GM12878 (cell line): ENCODE results near the gene PDE9A.

Source experiments
- CTCF ChIP-seq, 3 experiments: IDR thresholded peaks in 2 of 3; conservative IDR thresholded peaks in 1 of 3; 2 replicates each; pipeline ENCODE4 v1.5.1; 2011; ENCODE audit warnings: low read depth in 3 of 3, low read length in 3 of 3, mild to moderate bottlenecking in 3 of 3, control low read depth in 2 of 3, moderate library complexity in 2 of 3, inconsistent platforms in 1 of 3, mixed read lengths in 1 of 3; ENCODE audit not compliant: control insufficient read depth in 2 of 3, insufficient read depth in 1 of 3; ENCODE audit errors: extremely low read depth in 1 of 3
- FOS ChIP-seq: IDR thresholded peaks from 3 replicates; pipeline ENCODE4 v1.6.1; 2011; ENCODE audit warnings: borderline replicate concordance; ENCODE audit not compliant: insufficient read length; ENCODE audit errors: extremely low read depth
- KLF5 ChIP-seq: fragments of 450-650 bp; IDR thresholded peaks from 2 replicates; pipeline ENCODE4 v1.6.1; 2014; ENCODE audit warnings: mild to moderate bottlenecking; ENCODE audit not compliant: partially characterized antibody
- MYC ChIP-seq: IDR thresholded peaks from 2 replicates; pipeline ENCODE4 v1.6.1; 2011; ENCODE audit warnings: mild to moderate bottlenecking, low read length, moderate library complexity, inconsistent platforms; ENCODE audit not compliant: insufficient read depth, insufficient replicate concordance, insufficient read length, severe bottlenecking
- RCOR1 ChIP-seq: conservative IDR thresholded peaks from 2 replicates; pipeline ENCODE4 v1.6.1; 2012; ENCODE audit warnings: low read depth, low read length, improper control_type of control experiment
- TCF3 ChIP-seq: IDR thresholded peaks from 2 replicates; pipeline ENCODE4 v1.6.1; 2012; ENCODE audit warnings: low read depth, mild to moderate bottlenecking, low read length, borderline replicate concordance; ENCODE audit not compliant: insufficient read depth
- YBX1 ChIP-seq: fragments of 450-650 bp; IDR thresholded peaks from 2 replicates; pipeline ENCODE4 v1.6.1; 2016; ENCODE audit warnings: antibody characterized with exemption
- ZNF274 ChIP-seq: IDR thresholded peaks from one replicate; pipeline ENCODE4 v1.8.0; 2011; ENCODE audit not compliant: insufficient read length, insufficient read depth

- no peak for TF ChIP-seq ZNF274
- no peak for TF ChIP-seq RCOR1
- TF ChIP-seq FOS, result no peak
- no peak for TF ChIP-seq MYC
- no peak for TF ChIP-seq KLF5
- TF ChIP-seq YBX1, result no peak
- no peak for TF ChIP-seq CTCF (IDR thresholded peaks at IDR 0.05 in 2 of 3, conservative IDR thresholded peaks at IDR 0.05 in 1 of 3; ENCODE audit: control insufficient read depth in 2 of 3, extremely low read depth in 1 of 3, insufficient read depth in 1 of 3, low read depth in 3 of 3, low read length in 3 of 3)
- no peak for TF ChIP-seq TCF3
Measured at GRCh38 chr21:42775891-42776290, 122.5 kb downstream of the PDE9A start.
